Upper lobe of right lung (tissue), 1 donor: Measurements from ENCODE around the gene CAPN12. TPM values are rescaled to one million over a fixed set of nuclear protein-coding genes. Genes with fewer than 3 reads are reported as not detected.
"Not testable (repeated sequence)": the region's sequence is repeated elsewhere in the genome, so short reads cannot be mapped to it uniquely, and the experiment has no call there.

Experiments
- ATAC-seq: fragments of 200-7000 bp; cut with Tn5 transposase; one replicate; pipeline ENCODE4 v1.9.1; 2020; ENCODE audit warnings: mild to moderate bottlenecking, moderate library complexity
- DNase-seq: peaks from one replicate; pipeline ENCODE4 v3.0.0-alpha.2; 2020
- H3K27ac ChIP-seq: fragments of 200-600 bp; one replicate; pipeline ENCODE4 v1.8.0; 2022
- H3K27me3 ChIP-seq: fragments of 200-600 bp; one replicate; pipeline ENCODE4 v1.8.0; 2022; ENCODE audit warnings: mild to moderate bottlenecking
- H3K36me3 ChIP-seq: fragments of 200-600 bp; one replicate; pipeline ENCODE4 v1.8.0; 2022
- H3K4me1 ChIP-seq: fragments of 200-600 bp; one replicate; pipeline ENCODE4 v1.8.0; 2022
- H3K4me3 ChIP-seq: fragments of 200-600 bp; one replicate; pipeline ENCODE4 v1.8.0; 2022; ENCODE audit warnings: mild to moderate bottlenecking
- H3K9me3 ChIP-seq: fragments of 200-600 bp; one replicate; pipeline ENCODE4 v1.8.0; 2022
- CTCF ChIP-seq: fragments of 200-600 bp; IDR thresholded peaks from one replicate; pipeline ENCODE4 v1.8.0; 2022; ENCODE audit warnings: antibody characterized with exemption
- intact Hi-C: fragments of 100-400 bp; cut with DNase I; formaldehyde crosslinking; loops from one replicate; pipeline ENCODE4 v1.11.0; 2022
- long read RNA-seq: library from polyadenylated mRNA; unstranded; transcript quantifications from one replicate; pipeline ENCODE4 v2.0.0, GENCODE V29; 2021
- total RNA-seq: library from RNA; stranded (reverse); fragmentation: NEBNext Ultra II Directional; extraction: Animal tissue kit (Norgen Biotek cat#: 25700); gene quantifications from one replicate; pipeline ENCODE4 v1.2.1, GENCODE V29; 2021
- donor health status: DM: no; HTN: yes; CAD: no; lungs with severe emphysema.

The CAPN12 gene
- 14.4 TPM for total RNA-seq
- long read RNA-seq, partial matches to known transcripts, result 2 of 8 reads
- long read RNA-seq, other reads (novel, unspliced or antisense), result 4 of 8 reads

GRCh38 chr19:38744298-38744681 is at the start of gene CAPN12:
Gene CAPN12 (minus strand): TSS chr19:38744474. CDS start chr19:38744165, 309 bp downstream.
- intact Hi-C loops, result no loop called here
- ATAC-seq (no peak), DNase-seq (no peak)
- Histone ChIP-seq H3K4me3 (no peak within 1 kb of the TSS), H3K9me3 (no peaks in the 10 kb centered on the region), H3K27me3 (no peaks in the 10 kb centered on the region), H3K4me1 (no peaks in the 10 kb centered on the region), H3K36me3 (no peaks in the 10 kb centered on the region), H3K27ac (no peak within 1 kb of the TSS)
- no peak for TF ChIP-seq CTCF

GRCh38 chr19:38793671-38794070 is 49.4 kb upstream of the CAPN12 start:
- intact Hi-C loops, result no loop called here
- Histone ChIP-seq H3K9me3 (no peaks in the 10 kb centered on the region), H3K4me3 (no peak overlapping the region), H3K36me3 (no peaks in the 10 kb centered on the region), H3K27ac (no peak overlapping the region), H3K27me3 (no peaks in the 10 kb centered on the region), H3K4me1 (peaks cover 13% of the 10 kb centered on the region)
- DNase-seq (no peak), ATAC-seq (no peak)
- TF ChIP-seq CTCF, result no peak

- H3K4me3 ChIP-seq, result no peak overlapping the region
- TF ChIP-seq CTCF, result no peak
- no peak overlapping the region for H3K27ac ChIP-seq
- DNase-seq (no peak), ATAC-seq (no peak)
- peaks cover 13% of the 10 kb centered on the region for H3K4me1 ChIP-seq
- H3K9me3 ChIP-seq, result no peaks in the 10 kb centered on the region
- intact Hi-C loops, result no loop called here
- H3K27me3 ChIP-seq, result no peaks in the 10 kb centered on the region
- no peaks in the 10 kb centered on the region for H3K36me3 ChIP-seq
Measured at GRCh38 chr19:38793177-38793576, 48.9 kb upstream of the CAPN12 start.

- H3K27me3 ChIP-seq, result no peaks in the 10 kb centered on the region
- peak overlapping the region; percentile 65 for H3K27ac ChIP-seq
- TF ChIP-seq CTCF, result peak; percentile 50
- H3K9me3 ChIP-seq, result no peaks in the 10 kb centered on the region
- intact Hi-C loops, result no loop called here
- ATAC-seq, result peak; percentile 71
- H3K4me1 ChIP-seq, result peaks cover 13% of the 10 kb centered on the region
- peak overlapping the region; percentile 37 for H3K4me3 ChIP-seq
- no peaks in the 10 kb centered on the region for H3K36me3 ChIP-seq
- DNase-seq, result peak; percentile 82
Measured at GRCh38 chr19:38792250-38793111, 48.2 kb upstream of the CAPN12 start.

GRCh38 chr19:38791451-38792064 is 47.3 kb upstream of the CAPN12 start:
- Histone ChIP-seq H3K4me3 (peak overlapping the region; percentile 28), H3K4me1 (peaks cover 13% of the 10 kb centered on the region)
- DNase-seq, intact Hi-C loops, H3K9me3 ChIP-seq, H3K27me3 ChIP-seq, H3K36me3 ChIP-seq, H3K27ac ChIP-seq: not testable (repeated sequence)
- peak; percentile 94 for ATAC-seq

GRCh38 chr19:38790507-38791403 is 46.5 kb upstream of the CAPN12 start:
- H3K36me3 ChIP-seq, H3K9me3 ChIP-seq, H3K27ac ChIP-seq, H3K27me3 ChIP-seq, DNase-seq, intact Hi-C loops: not testable (repeated sequence)
- peak overlapping the region; percentile 28 for H3K4me3 ChIP-seq
- peaks cover 13% of the 10 kb centered on the region for H3K4me1 ChIP-seq
- peak; percentile 3 for ATAC-seq
